ENCODE results near the gene IQGAP1. TPM values are rescaled to one million over a fixed set of nuclear protein-coding genes. Genes with fewer than 3 reads are reported as not detected.

The IQGAP1 gene
- total RNA-seq, 1 experiment from 2014 or later: 235 TPM

DNA sequence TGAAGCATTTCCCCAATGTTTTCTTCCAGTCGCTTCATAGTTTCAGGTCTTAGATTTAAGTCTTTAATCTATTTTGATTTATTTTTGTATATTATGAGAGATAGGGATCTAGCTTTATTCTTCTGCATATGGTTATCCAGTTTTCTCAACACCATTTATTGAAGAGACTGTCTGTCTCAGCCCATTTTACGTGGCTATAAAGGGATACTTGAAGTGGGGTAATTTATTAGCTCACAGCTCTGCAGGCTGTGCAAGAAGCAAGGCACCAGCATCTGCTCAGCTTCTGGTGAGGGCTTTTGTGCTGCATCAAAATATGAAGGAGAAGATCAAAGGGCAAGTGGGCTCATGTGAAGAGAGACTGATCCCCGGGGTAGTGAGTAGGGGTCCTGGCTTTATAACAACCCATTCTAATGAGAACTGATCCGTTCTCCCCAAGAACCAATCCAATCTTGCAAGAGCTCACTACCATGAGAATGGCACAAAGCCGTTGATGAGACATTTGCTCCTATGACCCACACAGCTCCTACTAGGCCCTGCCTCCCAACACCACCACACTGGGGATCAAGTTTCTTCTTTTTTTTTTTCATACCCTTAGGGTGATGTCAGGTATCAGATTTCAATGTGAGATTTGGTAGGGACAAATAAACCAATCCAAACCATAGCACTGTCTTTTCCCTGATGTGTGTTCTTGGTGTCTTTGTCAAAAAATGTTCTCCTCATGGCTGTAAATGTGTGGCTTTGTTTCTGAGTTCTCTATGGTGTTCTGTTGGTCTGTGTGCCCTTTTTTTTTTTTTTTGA is 63.2 kb downstream of the IQGAP1 start:
- no peak for DNase-seq (ENCODE audit: low read depth in 1 of 2, low spot score in 2 of 2)
- Histone ChIP-seq H3K4me3 (no peak overlapping the region), H3K27ac (no peak overlapping the region), H3K36me3 (peaks cover 91% of the 10 kb centered on the region), H3K9me3 (replicated peaks) (no peaks in the 10 kb centered on the region), H3K27me3 (replicated peaks) (no peaks in the 10 kb centered on the region), H3K4me1 (replicated peaks) (no peaks in the 10 kb centered on the region)

DNA sequence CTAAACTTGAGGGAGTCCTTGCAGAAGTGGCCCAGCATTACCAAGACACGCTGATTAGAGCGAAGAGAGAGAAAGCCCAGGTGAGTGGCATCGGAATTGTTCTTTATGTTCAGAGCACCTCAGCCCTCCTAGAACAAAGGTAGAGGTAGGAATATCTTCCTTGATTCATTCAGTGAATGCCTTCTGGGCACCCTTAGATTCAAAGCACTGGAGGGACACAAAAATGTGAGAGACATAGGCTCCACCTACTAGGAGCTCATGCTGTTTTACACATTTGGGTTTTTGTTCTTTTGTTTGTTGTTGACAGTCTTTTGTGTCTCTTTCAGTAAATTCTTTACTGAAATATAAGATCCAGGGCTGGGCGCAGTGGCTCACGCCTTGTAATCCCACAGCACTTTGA is 68.2 kb downstream of the IQGAP1 start:
- H3K4me1 ChIP-seq (replicated peaks): no peaks in the 10 kb centered on the region
- no peak overlapping the region for H3K4me3 ChIP-seq
- H3K9me3 ChIP-seq (replicated peaks): no peaks in the 10 kb centered on the region
- no peaks in the 10 kb centered on the region for H3K27me3 ChIP-seq (replicated peaks)
- H3K27ac ChIP-seq: no peak overlapping the region
- peaks cover 87% of the 10 kb centered on the region for H3K36me3 ChIP-seq
- DNase-seq (ENCODE audit: low read depth in 1 of 2, low spot score in 2 of 2): no peak

DNA sequence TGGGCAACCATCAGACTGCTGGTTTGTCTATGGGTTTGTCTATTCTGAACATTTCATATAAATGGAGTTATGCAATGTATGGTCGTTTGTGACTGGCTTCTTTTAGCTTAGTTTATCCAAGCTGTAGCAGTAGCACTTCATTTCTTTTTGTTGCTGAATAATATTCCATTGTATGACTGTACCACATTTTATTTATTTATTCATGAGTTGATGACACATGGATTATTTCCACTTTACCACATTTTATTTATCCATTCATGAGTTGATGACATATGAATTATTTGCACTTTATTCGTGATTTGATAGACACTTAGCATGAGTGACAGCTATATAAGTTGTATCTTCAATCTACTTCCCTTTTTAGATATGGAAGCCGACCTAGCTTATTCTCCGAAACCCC is 70.0 kb downstream of the IQGAP1 start:
- no peak for DNase-seq (ENCODE audit: low read depth in 1 of 2, low spot score in 2 of 2)
- Histone ChIP-seq H3K4me3 (no peak overlapping the region), H3K36me3 (peaks cover 76% of the 10 kb centered on the region), H3K27ac (no peak overlapping the region), H3K27me3 (replicated peaks) (no peaks in the 10 kb centered on the region), H3K4me1 (replicated peaks) (peaks cover 8% of the 10 kb centered on the region), H3K9me3 (replicated peaks) (no peaks in the 10 kb centered on the region)

DNA sequence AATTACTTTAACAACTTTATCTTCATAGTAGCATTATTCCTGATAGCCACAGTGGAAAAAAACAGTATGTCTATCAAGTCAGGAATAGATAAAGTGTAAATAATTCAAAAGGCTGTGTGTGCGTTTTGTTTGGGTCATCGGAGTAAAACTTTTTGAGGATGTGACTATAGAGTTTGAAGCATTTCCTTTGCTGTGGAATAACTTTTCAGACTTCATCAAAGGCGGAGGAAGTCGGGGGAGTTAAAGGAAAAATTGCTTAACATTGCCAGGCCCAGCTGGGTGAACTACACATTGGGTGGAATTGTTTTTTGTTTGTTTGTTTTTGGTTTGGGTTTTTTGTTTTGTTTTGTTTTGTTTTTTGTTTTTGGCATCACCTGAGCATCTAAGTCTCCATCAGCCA is 71.3 kb downstream of the IQGAP1 start:
- no peaks in the 10 kb centered on the region for H3K27me3 ChIP-seq (replicated peaks)
- H3K9me3 ChIP-seq (replicated peaks): no peaks in the 10 kb centered on the region
- H3K36me3 ChIP-seq: peaks cover 72% of the 10 kb centered on the region
- H3K27ac ChIP-seq: no peak overlapping the region
- no peak for DNase-seq (ENCODE audit: low read depth in 1 of 2, low spot score in 2 of 2)
- H3K4me1 ChIP-seq (replicated peaks): peaks cover 21% of the 10 kb centered on the region
- H3K4me3 ChIP-seq: no peak overlapping the region

DNA sequence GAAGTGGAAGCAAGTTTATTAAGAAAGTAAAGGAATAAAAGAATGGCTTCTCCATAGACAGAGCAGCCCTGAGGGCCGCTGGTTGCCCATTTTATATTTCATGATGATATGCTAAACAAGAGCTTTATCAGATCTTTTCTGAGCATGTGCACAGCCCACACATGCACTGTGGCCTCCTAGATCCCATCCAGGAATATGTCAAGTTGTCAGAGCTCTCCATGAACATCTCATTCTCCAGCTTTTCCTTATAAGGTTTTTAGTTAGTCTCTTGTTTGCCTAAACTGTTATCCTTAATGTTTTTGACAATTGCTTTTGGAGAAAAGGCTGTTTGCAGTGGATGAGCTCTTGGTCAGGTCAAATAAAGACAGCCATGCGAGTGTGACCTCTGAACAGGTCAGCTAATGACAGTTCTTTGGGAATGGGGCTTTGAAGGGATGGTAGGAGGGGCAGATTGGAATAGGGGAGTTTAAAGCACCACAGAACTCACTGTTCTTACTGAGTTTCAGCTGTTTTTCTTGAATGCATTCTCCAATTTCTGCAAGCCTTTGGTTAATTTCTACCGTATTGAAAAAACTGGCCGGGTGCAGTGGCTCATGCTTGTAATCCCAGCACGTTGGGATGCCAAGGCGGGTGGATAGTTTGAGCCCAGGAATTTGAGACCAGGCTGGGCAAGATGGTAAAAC is 72.2 kb downstream of the IQGAP1 start:
- H3K36me3 ChIP-seq: peaks cover 69% of the 10 kb centered on the region
- DNase-seq (ENCODE audit: low read depth in 1 of 2, low spot score in 2 of 2): no peak
- H3K4me3 ChIP-seq: no peak overlapping the region
- no peaks in the 10 kb centered on the region for H3K9me3 ChIP-seq (replicated peaks)
- no peaks in the 10 kb centered on the region for H3K27me3 ChIP-seq (replicated peaks)
- H3K4me1 ChIP-seq (replicated peaks): peaks cover 26% of the 10 kb centered on the region
- H3K27ac ChIP-seq: no peak overlapping the region

DNA sequence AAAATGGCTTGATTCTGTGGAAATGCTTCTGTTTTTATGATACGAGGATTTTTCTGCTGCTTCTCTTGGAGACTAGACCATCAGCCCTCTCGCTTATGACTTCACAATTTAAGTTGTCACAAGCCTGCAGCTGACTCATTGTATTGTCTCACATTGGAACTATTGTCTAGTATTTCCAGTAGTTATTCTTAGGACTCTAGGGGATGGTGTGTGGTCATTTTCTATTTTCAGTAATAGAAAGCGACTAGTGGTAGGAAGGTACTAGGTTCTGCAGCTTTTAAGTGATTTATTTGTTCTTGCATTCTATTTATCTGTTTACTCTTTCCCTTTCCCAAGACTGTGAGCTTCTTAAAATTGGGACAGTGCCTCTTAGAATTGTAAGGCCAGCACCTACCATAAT is 75.3 kb downstream of the IQGAP1 start:
- H3K4me3 ChIP-seq: no peak overlapping the region
- peak; percentile 51 to 81 for DNase-seq (ENCODE audit: low read depth in 1 of 2, low spot score in 2 of 2)
- H3K4me1 ChIP-seq (replicated peaks): peaks cover 31% of the 10 kb centered on the region
- H3K36me3 ChIP-seq: peaks cover 72% of the 10 kb centered on the region
- H3K27me3 ChIP-seq (replicated peaks): no peaks in the 10 kb centered on the region
- no peaks in the 10 kb centered on the region for H3K9me3 ChIP-seq (replicated peaks)
- peak overlapping the region; percentile 49 for H3K27ac ChIP-seq

DNA sequence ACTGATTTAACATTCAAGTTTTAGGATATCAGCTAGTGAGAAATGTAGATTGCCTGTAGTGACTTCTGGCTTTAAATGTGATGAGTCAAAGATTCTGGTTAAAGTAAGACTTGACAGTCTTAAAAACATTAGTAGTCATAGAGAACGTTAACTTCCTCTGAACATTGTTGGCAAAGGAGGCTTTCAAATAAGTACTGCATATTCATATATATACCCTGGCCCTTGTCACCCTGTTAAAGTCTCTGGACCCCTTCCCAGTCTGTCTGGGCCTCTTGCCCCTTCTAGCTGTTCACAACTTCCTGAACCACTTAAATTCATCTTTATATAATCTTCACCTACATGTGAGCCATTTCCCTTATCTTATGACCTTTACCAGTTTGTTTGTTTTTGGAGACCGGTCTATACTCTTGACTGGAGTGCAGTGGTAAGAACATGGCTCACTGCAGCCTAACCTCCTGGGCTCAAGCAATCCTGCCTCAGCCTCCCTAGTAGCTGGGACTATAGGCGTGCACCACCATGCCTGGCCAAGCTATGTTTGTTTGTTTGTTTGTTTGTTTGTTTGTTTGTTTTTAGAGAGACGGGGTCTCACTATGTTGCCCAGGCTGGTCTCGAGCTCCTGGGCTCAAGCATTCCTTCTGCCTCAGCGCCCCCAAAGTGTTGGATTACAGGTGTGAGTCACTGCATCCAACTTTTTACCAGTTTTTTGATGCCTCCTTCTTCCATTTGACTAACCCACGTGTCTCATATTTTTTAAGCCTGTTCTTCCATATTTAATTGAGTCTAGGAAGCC is 77.3 kb downstream of the IQGAP1 start:
- Histone ChIP-seq H3K27me3 (replicated peaks) (no peaks in the 10 kb centered on the region), H3K4me3 (no peak overlapping the region), H3K36me3 (peaks cover 75% of the 10 kb centered on the region), H3K27ac (no peak overlapping the region), H3K9me3 (replicated peaks) (no peaks in the 10 kb centered on the region), H3K4me1 (replicated peaks) (peaks cover 31% of the 10 kb centered on the region)
- no peak for DNase-seq (ENCODE audit: low read depth in 1 of 2, low spot score in 2 of 2)

DNA sequence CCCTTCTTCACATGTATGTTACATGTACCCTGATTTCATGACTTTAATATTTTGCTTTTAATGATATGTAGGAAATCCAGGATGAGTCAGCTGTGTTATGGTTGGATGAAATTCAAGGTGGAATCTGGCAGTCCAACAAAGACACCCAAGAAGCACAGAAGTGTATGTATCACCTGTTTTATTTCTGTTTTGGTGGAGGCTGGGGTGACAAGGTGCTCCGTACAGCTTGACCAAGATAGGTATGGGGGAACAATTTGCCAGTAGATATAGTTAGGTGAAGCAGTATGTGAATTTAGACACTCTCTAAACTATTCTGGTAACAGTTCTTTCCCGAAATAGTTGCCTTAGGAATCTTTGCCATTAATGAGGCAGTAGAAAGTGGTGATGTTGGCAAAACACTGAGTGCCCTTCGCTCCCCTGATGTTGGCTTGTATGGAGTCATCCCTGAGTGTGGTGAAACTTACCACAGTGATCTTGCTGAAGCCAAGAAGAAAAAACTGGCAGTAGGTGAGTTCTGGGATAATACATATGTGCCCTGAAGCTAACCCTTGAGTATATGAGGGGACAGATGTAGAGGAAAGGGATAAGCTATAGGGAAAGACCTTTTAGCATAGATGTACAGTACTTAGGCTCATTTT is 78.0 kb downstream of the IQGAP1 start:
- Histone ChIP-seq H3K9me3 (replicated peaks) (no peaks in the 10 kb centered on the region), H3K27ac (no peak overlapping the region), H3K4me3 (no peak overlapping the region), H3K36me3 (peaks cover 77% of the 10 kb centered on the region), H3K27me3 (replicated peaks) (no peaks in the 10 kb centered on the region), H3K4me1 (replicated peaks) (peaks cover 31% of the 10 kb centered on the region)
- no peak for DNase-seq (ENCODE audit: low read depth in 1 of 2, low spot score in 2 of 2)

DNA sequence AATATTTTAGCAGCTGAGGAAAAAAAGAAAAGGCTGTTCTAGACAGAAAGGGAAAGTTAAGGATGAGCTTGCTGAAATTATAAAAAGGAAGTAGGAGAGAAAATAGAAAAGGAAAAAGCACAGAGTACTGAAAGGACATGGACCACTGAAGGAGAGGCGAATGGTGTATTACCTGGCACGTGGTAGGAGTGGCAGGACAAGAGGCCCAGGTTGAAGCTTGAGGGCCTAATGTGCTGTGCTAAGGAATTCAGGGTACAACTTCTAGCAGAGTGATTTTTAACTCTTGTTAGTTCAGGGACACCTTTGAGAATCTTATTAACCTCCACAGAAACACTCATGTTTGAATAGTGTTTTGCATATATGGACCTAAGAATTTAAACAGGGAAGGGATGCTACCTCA is 81.7 kb downstream of the IQGAP1 start:
- H3K4me1 ChIP-seq (replicated peaks): peaks cover 10% of the 10 kb centered on the region
- no peak overlapping the region for H3K4me3 ChIP-seq
- no peaks in the 10 kb centered on the region for H3K9me3 ChIP-seq (replicated peaks)
- H3K27me3 ChIP-seq (replicated peaks): no peaks in the 10 kb centered on the region
- H3K27ac ChIP-seq: no peak overlapping the region
- DNase-seq (ENCODE audit: low read depth in 1 of 2, low spot score in 2 of 2): no peak
- H3K36me3 ChIP-seq: peaks cover 95% of the 10 kb centered on the region

DNA sequence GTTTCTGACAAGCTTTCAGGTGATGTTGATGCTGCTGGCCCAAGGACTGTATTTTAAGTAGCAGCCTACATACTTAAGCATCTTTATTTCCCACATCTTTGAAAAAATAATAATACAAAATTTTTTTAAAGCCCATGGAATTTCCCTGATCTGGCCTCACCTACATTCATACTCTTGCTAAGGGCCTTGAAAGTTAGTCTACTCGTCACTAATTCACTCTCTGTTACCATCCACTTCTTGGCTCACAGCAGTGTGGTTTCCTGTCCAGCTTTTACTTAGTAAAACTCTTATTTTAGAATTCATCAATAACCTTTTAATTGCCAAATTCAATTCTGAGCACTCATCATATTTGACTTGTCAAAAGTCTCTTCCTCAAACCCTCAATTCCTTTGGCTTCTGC is 82.4 kb downstream of the IQGAP1 start:
- H3K27me3 ChIP-seq (replicated peaks): no peaks in the 10 kb centered on the region
- peaks cover 3% of the 10 kb centered on the region for H3K4me1 ChIP-seq (replicated peaks)
- no peak overlapping the region for H3K4me3 ChIP-seq
- DNase-seq (ENCODE audit: low read depth in 1 of 2, low spot score in 2 of 2): no peak
- H3K9me3 ChIP-seq (replicated peaks): no peaks in the 10 kb centered on the region
- peaks cover 93% of the 10 kb centered on the region for H3K36me3 ChIP-seq
- no peak overlapping the region for H3K27ac ChIP-seq

DNA sequence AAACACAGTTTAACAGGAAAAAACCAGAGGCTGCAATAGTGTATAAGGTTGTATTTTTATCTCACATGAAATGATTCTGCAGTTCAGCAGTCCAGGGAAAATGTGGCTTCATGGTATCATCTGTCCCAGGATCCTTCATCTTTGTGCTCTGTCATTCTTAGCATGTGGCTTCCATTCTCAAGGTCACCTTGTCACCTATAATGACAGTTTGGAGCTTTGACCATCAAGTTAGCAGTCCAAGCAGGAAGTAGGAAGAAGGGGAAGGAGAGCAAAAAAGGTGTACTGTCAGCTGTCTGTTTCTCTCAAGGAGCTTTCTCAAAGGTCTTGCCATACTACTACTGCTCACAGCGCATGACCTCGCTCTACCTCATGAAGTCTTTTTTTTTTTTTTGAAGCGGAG is 83.1 kb downstream of the IQGAP1 start:
- H3K36me3 ChIP-seq: peaks cover 90% of the 10 kb centered on the region
- H3K27me3 ChIP-seq (replicated peaks): no peaks in the 10 kb centered on the region
- H3K27ac ChIP-seq: no peak overlapping the region
- no peak for DNase-seq (ENCODE audit: low read depth in 1 of 2, low spot score in 2 of 2)
- H3K4me3 ChIP-seq: no peak overlapping the region
- H3K4me1 ChIP-seq (replicated peaks): no peaks in the 10 kb centered on the region
- H3K9me3 ChIP-seq (replicated peaks): no peaks in the 10 kb centered on the region

DNA sequence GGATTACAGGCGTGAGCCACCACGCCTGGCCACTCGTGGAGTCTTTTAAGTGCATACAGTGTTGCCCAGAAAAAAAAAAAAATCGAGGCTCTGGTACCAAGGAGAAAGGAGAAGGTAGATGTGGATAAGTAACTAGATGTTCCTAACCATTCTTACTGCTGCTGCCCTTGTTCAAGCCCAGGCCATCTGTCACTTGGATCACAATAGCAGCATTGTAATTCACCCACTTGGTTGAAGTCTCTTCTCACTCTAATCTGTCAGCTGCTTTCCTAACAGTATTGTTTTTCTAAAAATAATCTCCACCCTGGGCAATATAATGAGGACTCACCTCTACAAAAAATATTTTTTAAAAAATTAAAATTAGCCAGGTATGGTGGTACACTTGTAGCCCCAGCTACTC is 83.7 kb downstream of the IQGAP1 start:
- H3K27me3 ChIP-seq (replicated peaks): no peaks in the 10 kb centered on the region
- DNase-seq (ENCODE audit: low read depth in 1 of 2, low spot score in 2 of 2): no peak
- peaks cover 90% of the 10 kb centered on the region for H3K36me3 ChIP-seq
- no peak overlapping the region for H3K27ac ChIP-seq
- H3K4me3 ChIP-seq: no peak overlapping the region
- H3K9me3 ChIP-seq (replicated peaks): no peaks in the 10 kb centered on the region
- H3K4me1 ChIP-seq (replicated peaks): no peaks in the 10 kb centered on the region

DNA sequence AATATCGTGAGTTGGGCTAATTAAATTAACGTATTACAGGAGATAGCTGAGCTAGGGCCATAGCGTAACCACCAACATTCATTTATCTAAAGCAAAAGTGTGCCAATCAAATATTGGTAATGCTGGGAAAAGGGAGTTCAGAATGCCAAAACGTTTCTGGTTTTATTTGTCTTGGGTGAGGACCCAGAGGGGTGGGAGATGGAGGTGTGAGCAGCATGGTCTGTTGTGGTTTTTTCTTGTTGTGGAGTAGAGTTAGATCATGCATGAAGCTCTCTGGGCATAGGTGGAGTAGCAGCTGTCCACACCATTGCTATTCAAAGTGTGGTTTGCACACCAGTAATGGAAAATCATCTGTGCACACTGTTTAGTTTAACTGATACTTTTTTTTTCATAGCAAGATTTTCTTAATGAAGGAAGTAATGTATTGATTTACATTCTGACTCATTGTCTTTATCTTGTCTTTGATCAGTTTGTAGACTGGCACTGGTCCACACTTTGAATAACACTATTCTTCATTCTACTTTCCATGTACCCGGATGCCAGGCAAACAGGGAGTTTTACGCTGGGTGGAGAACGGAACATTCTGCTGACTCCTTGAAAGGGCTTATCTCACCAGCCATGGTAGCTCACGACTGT is 90.9 kb downstream of the IQGAP1 start:
- DNase-seq (ENCODE audit: low read depth in 1 of 2, low spot score in 2 of 2): no peak
- peaks cover 87% of the 10 kb centered on the region for H3K36me3 ChIP-seq
- 0 out of 2 replicates have a peak, but pooled peaks cover 2% of the 10 kb centered on the region for H3K9me3 ChIP-seq (replicated peaks)
- H3K27ac ChIP-seq: no peak overlapping the region
- H3K4me3 ChIP-seq: no peak overlapping the region
- no peaks in the 10 kb centered on the region for H3K27me3 ChIP-seq (replicated peaks)
- H3K4me1 ChIP-seq (replicated peaks): no peaks in the 10 kb centered on the region

Measured in SJSA1 (cell line).